IMR-90 (cell line): ENCODE results near the gene PCYOX1L. TPM values are rescaled to one million over a fixed set of nuclear protein-coding genes. Genes with fewer than 3 reads are reported as not detected.
A peak's percentile ranks its signal among the peaks of the same experiment; 100 is the strongest.

Experiments used
- ATAC-seq: fragments of 200-7000 bp; cut with Tn5 transposase; 2 replicates; pipeline ENCODE4 v1.9.1; 2020; ENCODE audit warnings: low read depth, mild to moderate bottlenecking, moderate library complexity
- BruUV-seq: library from RNA; stranded (reverse); fragments of 400-500 nt; replicated peaks from 2 replicates; lab custom pipeline; 2021; lab: Mats Ljungman, UMichigan
- CTCF ChIA-PET: fragments of 300-600 bp; formaldehyde crosslinking; extraction: SDS; loops from one replicate; lab custom pipeline; 2021; ENCODE audit warnings: antibody characterized with exemption; lab: Yijun Ruan, JAX
- POLR2A ChIA-PET: fragments of 300-600 bp; sonication (Branson Sonifier 250); formaldehyde crosslinking; loops from one replicate; lab custom pipeline; 2022; ENCODE audit warnings: antibody characterized with exemption; ENCODE audit not compliant: unreplicated experiment; lab: Charles Lee
- DNase-seq: peaks from one replicate; pipeline ENCODE4 v3.0.0; 2013
- H2AFZ ChIP-seq: replicated peaks from 2 replicates; pipeline ENCODE3; 2013; ENCODE audit warnings: low read length, mild to moderate bottlenecking; ENCODE audit not compliant: poor library complexity
- H2AK5ac ChIP-seq: 2 replicates; pipeline ENCODE4 v1.6.1; 2013; ENCODE audit warnings: low read depth, low read length, inconsistent platforms
- H2AK9ac ChIP-seq: replicated peaks from 2 replicates; pipeline ENCODE3; 2013; ENCODE audit warnings: mild to moderate bottlenecking, low read depth, low read length, moderate library complexity; ENCODE audit not compliant: poor library complexity
- H2BK120ac ChIP-seq: 2 replicates; pipeline ENCODE4 v1.6.1; 2013; ENCODE audit warnings: low read depth, low read length, inconsistent platforms
- H2BK15ac ChIP-seq: 3 replicates; pipeline ENCODE4 v1.6.1; 2013; ENCODE audit warnings: low read depth, low read length, inconsistent platforms
- H2BK20ac ChIP-seq: 2 replicates; pipeline ENCODE4 v1.6.1; 2013; ENCODE audit warnings: low read depth, mild to moderate bottlenecking, inconsistent platforms, low read length, moderate library complexity
- H2BK5ac ChIP-seq: 2 replicates; pipeline ENCODE4 v1.6.1; 2013; ENCODE audit warnings: mild to moderate bottlenecking, low read depth, low read length, inconsistent platforms; ENCODE audit not compliant: poor library complexity, severe bottlenecking
- H3K14ac ChIP-seq: replicated peaks from 2 replicates; pipeline ENCODE4 v1.6.1; 2013; ENCODE audit warnings: low read depth, low read length, inconsistent platforms
- H3K18ac ChIP-seq: 2 replicates; pipeline ENCODE4 v1.6.1; 2013; ENCODE audit warnings: low read depth, low read length, control low read depth
- H3K23ac ChIP-seq: 2 replicates; pipeline ENCODE4 v1.6.1; 2013; ENCODE audit warnings: low read depth, low read length, inconsistent platforms
- H3K27ac ChIP-seq: 2 replicates; pipeline ENCODE4 v1.5.1; 2013; ENCODE audit warnings: mild to moderate bottlenecking, control low read depth, low read length; ENCODE audit not compliant: insufficient read depth
- H3K27me3 ChIP-seq: 2 replicates; pipeline ENCODE4 v1.6.1; 2013; ENCODE audit warnings: low read length; ENCODE audit not compliant: control insufficient read depth, insufficient read depth
- H3K36me3 ChIP-seq: 2 replicates; pipeline ENCODE4 v1.6.1; 2013; ENCODE audit warnings: low read length, mixed read lengths; ENCODE audit not compliant: control insufficient read depth, insufficient read depth
- H3K4ac ChIP-seq: 2 replicates; pipeline ENCODE4 v1.6.1; 2013; ENCODE audit warnings: low read depth, low read length, inconsistent platforms
- H3K4me1 ChIP-seq: 2 replicates; pipeline ENCODE4 v1.6.1; 2013; ENCODE audit warnings: low read length, mixed read lengths; ENCODE audit not compliant: control insufficient read depth, insufficient read depth
- H3K4me2 ChIP-seq: 2 replicates; pipeline ENCODE4 v1.6.1; 2013; ENCODE audit warnings: low read depth, mild to moderate bottlenecking, control low read depth, low read length, moderate library complexity
- H3K4me3 ChIP-seq: 2 replicates; pipeline ENCODE4 v1.5.1; 2013; ENCODE audit warnings: low read depth, mild to moderate bottlenecking, control low read depth, low read length, moderate library complexity; ENCODE audit not compliant: insufficient read depth
- H3K56ac ChIP-seq: 2 replicates; pipeline ENCODE4 v1.6.1; 2013; ENCODE audit warnings: low read length, inconsistent platforms; ENCODE audit not compliant: insufficient read depth; ENCODE audit errors: extremely low read depth
- H3K79me1 ChIP-seq, 2 experiments: 2 replicates each; pipeline ENCODE4 v1.6.1; 2013; ENCODE audit warnings: low read length in 2 of 2, inconsistent platforms in 1 of 2, low read depth in 1 of 2
- H3K9ac ChIP-seq: 2 replicates; pipeline ENCODE4 v1.6.1; 2013; ENCODE audit warnings: low read depth, low read length, control low read depth
- H3K9me1 ChIP-seq: 2 replicates; pipeline ENCODE4 v1.6.1; 2013; ENCODE audit warnings: low read length, inconsistent platforms; ENCODE audit not compliant: insufficient read depth
- H3K9me3 ChIP-seq: 2 replicates; pipeline ENCODE4 v1.6.1; 2013; ENCODE audit warnings: low read length; ENCODE audit not compliant: control insufficient read depth, insufficient read depth
- H4K20me1 ChIP-seq: 2 replicates; pipeline ENCODE4 v1.6.1; 2013; ENCODE audit warnings: low read length, inconsistent platforms; ENCODE audit not compliant: insufficient read depth
- H4K5ac ChIP-seq: 2 replicates; pipeline ENCODE4 v1.6.1; 2013; ENCODE audit warnings: mild to moderate bottlenecking, low read depth, low read length, control low read depth
- H4K8ac ChIP-seq, 2 experiments: 2 replicates each; pipeline ENCODE4 v1.6.1; 2013; ENCODE audit warnings: low read depth in 2 of 2, low read length in 2 of 2, control low read depth in 1 of 2, inconsistent platforms in 1 of 2
- H4K91ac ChIP-seq: 2 replicates; pipeline ENCODE4 v1.6.1; 2013; ENCODE audit warnings: low read depth, low read length, inconsistent platforms; ENCODE audit not compliant: insufficient read depth
- CHD1 ChIP-seq: IDR thresholded peaks from 2 replicates; pipeline ENCODE4 v1.6.1; 2012; ENCODE audit warnings: low read depth, low read length, improper control_type of control experiment
- MAZ ChIP-seq: IDR thresholded peaks from 2 replicates; pipeline ENCODE4 v1.6.1; 2012; ENCODE audit warnings: low read depth, mild to moderate bottlenecking, low read length, improper control_type of control experiment, moderate library complexity, borderline replicate concordance
- WGBS, 2 experiments: methylation state at CpG; one replicate each; pipeline versions ENCODE4 v1.1.5 to v1.1.7; 2013; ENCODE audit warnings: missing lambda C conversion rate in 2 of 2; ENCODE audit not compliant: insufficient read length in 1 of 2; ENCODE audit errors: extremely low coverage in 2 of 2; 5-methylcytosine and 5-hydroxymethylcytosine counted together
- dilution Hi-C: fragments of 300-500 bp; cut with HindIII; formaldehyde crosslinking; loops from one replicate; pipeline ENCODE4 v1.14.3; 2018; ENCODE audit warnings: low sequenced_read_pairs; ENCODE audit not compliant: unreplicated experiment
- in situ Hi-C: fragments of 300-500 bp; cut with MboI; formaldehyde crosslinking; loops from 3 replicates; pipeline ENCODE4 v1.14.3; 2019; ENCODE audit warnings: low sequenced_read_pairs, inconsistent platforms, mixed read lengths
- intact Hi-C: fragments of 100-400 bp; cut with micrococcal nuclease; formaldehyde crosslinking; loops from 2 replicates; pipeline ENCODE4 v1.10.0; 2022
- polyA plus RNA-seq, 3 experiments: library from polyadenylated mRNA; depleted of rRNA; stranded (reverse); fragments of >200 nt; gene quantifications; 2 replicates each; pipeline ENCODE4 v1.2.3, GENCODE V29; 2012; ENCODE audit warnings: low replicate concordance in 1 of 3
- total RNA-seq: library from RNA; depleted of rRNA; stranded (reverse); fragments of >200 nt; gene quantifications from 2 replicates; pipeline ENCODE4 v1.2.3, GENCODE V29; 2012

PCYOX1L gene
- total and polyA plus RNA-seq, 2 of the 4 experiments (the other 2 are of a cell fraction) = 7.0 to 14.3 TPM

GRCh38 chr5:149407323-149408251, 49.7 kb downstream of the PCYOX1L start:
- Histone ChIP-seq H3K56ac (peak overlapping the region; percentile 96), H4K91ac (peak overlapping the region; percentile 98), H3K14ac (peak overlapping the region; percentile 98), H3K9me1 (peaks cover 12% of the 10 kb centered on the region), H3K18ac (peak overlapping the region; percentile 73), H2BK20ac (peak overlapping the region; percentile 40), H3K9ac (peak overlapping the region; percentile 99), H2BK5ac (peak overlapping the region; percentile 92), H3K36me3 (peaks cover 40% of the 10 kb centered on the region), H3K4me1 (peaks cover 36% of the 10 kb centered on the region), H3K4me2 (peak overlapping the region; percentile 85), H4K8ac (peak overlapping the region; percentile 94 to 95), H4K5ac (peak overlapping the region; percentile 50), H3K79me1 (peaks cover 7 to 52% of the 10 kb centered on the region in 2 experiments; a peak in 3 of 4 replicates), H2AK9ac (peak overlapping the region; percentile 83), H2BK120ac (peak overlapping the region; percentile 76), H2BK15ac (peak overlapping the region; percentile 94), H3K4me3 (peak overlapping the region; percentile 63), H3K27ac (peak overlapping the region; percentile 89), H3K23ac (peak overlapping the region; percentile 98), H2AK5ac (peak overlapping the region; percentile 99), H3K27me3 (no peaks in the 10 kb centered on the region), H3K9me3 (no peaks in the 10 kb centered on the region), H2AFZ (peak overlapping the region; percentile 81), H4K20me1 (peaks cover 63% of the 10 kb centered on the region), H3K4ac (peak overlapping the region; percentile 97)
- WGBS, 2 experiments = 0% methylated on average over 3 of the region's 11 CpGs; no CpG with 5 or more reads in 1 of the 2 experiments
- ATAC-seq (no peak), DNase-seq (no peak)
- CTCF ChIA-PET = interaction anchor here (1.1 to 2.0 kb wide), 4 partner anchors 17 to 40 kb away, joined by 3 to 6 read pairs (median 4); no protein-coding TSS in a partner anchor
- dilution Hi-C loops (no loop called here), intact Hi-C loops (loop anchor here (1.0 to 2.0 kb wide), 2 partner anchors 15 to 25 kb away; no protein-coding TSS in a partner anchor), in situ Hi-C loops (no loop called here)
- TF ChIP-seq CHD1 (no peak), MAZ (0 out of 2 replicates have a peak, but pooled peaks have one; percentile 9)
- POLR2A ChIA-PET = interaction anchor here (0.5 to 2.5 kb wide), 10 partner anchors 9 to 1080 kb away, joined by 3 to 42 read pairs (median 3); no protein-coding TSS in a partner anchor
- BruUV-seq = no TSS peak
